ENCODE measurements around the gene PIK3C2A. TPM values are rescaled to one million over a fixed set of nuclear protein-coding genes. Genes with fewer than 3 reads are reported as not detected.

Gene PIK3C2A
- total RNA-seq, 1 experiment from 2014 or later, result 68.3 TPM

DNA sequence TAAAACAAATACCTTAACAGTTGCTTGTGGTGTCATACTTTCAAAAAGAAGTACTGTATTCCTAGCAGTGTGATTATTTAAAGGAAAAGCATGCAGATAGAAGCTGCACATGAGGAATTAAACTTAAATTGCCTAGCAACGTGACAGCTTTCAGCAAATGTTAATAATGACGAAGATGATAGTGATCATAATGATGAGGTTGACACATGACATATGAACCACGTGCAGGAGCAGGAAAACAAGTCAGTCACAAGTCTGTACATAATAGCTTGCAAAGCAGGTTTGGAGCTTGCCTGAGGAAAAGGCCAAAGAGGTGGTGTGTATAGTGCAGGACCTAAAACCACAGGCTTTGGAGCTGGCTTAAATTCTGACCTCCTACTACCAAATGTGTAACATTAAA is 30.6 kb upstream of the PIK3C2A start:
- no peaks in the 10 kb centered on the region for H3K36me3 ChIP-seq (ENCODE audit: control insufficient read depth, insufficient read depth, low read length)
- H3K4me3 ChIP-seq (ENCODE audit: low read depth in 2 of 2, low read length in 2 of 2), result no peak overlapping the region
- H3K27ac ChIP-seq (ENCODE audit: low read length), result no peak overlapping the region
- DNase-seq (ENCODE audit: low read depth, low spot score) (no peak), ATAC-seq (no peak)
- ChIA-PET POLR2A (no interaction called here), CTCF (no interaction called here)
- intact Hi-C loops (cut with micrococcal nuclease; ENCODE audit: unreplicated experiment), result loop anchor here (10.0 kb wide), 1 partner anchor 266 kb away; no protein-coding TSS in a partner anchor
- no peaks in the 10 kb centered on the region for H3K9me3 ChIP-seq (ENCODE audit: control insufficient read depth, insufficient read depth, low read depth, low read length)
- no TSS peak for BruUV-seq (replicated peaks)
- in situ Hi-C loops (cut with HindIII; ENCODE audit: low pct_unique_long_range_greater_than_20kb, low sequenced_read_pairs), result no loop called here
- no peak for TF ChIP-seq TCF7L2 (IDR thresholded peaks at IDR 0.05; ENCODE audit: low read depth, low read length)
- H3K4me1 ChIP-seq (ENCODE audit: control insufficient read depth, insufficient read depth, low read length), result no peaks in the 10 kb centered on the region
- no peaks in the 10 kb centered on the region for H3K27me3 ChIP-seq (ENCODE audit: control insufficient read depth, insufficient read depth, low read length)

DNA sequence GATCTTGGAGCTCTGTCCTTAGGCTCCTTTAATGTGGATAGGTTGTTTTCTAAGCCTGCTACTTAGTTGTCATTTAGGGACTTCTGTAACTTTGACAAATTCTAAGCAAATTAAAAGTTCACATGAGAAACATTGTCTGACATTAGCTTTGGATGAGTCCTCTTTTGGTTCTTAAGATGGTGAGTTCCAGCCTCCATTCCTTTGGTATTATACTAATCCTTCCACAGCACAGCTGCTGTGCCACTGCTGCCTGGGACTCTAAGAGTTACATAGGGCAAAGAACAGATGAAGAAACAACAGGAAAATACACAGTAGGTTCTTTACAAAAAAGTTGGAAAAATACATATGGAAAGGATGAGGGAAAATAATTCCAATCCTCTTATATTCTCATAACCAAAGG is 25.3 kb upstream of the PIK3C2A start:
- ChIA-PET CTCF (no interaction called here), POLR2A (no interaction called here)
- H3K27me3 ChIP-seq (ENCODE audit: control insufficient read depth, insufficient read depth, low read length), result no peaks in the 10 kb centered on the region
- no peak for DNase-seq (ENCODE audit: low read depth, low spot score)
- in situ Hi-C loops (cut with HindIII; ENCODE audit: low pct_unique_long_range_greater_than_20kb, low sequenced_read_pairs) (no loop called here), intact Hi-C loops (cut with micrococcal nuclease; ENCODE audit: unreplicated experiment) (loop anchor here (5.0 to 10.0 kb wide), 3 partner anchors 119 to 272 kb away; partner anchors contain the start of gene NCR3LG1)
- H3K4me3 ChIP-seq (ENCODE audit: low read depth in 2 of 2, low read length in 2 of 2), result no peak overlapping the region
- no peak overlapping the region for H3K27ac ChIP-seq (ENCODE audit: low read length)
- BruUV-seq (replicated peaks), result no TSS peak
- H3K9me3 ChIP-seq (ENCODE audit: control insufficient read depth, insufficient read depth, low read depth, low read length), result no peaks in the 10 kb centered on the region
- no peaks in the 10 kb centered on the region for H3K4me1 ChIP-seq (ENCODE audit: control insufficient read depth, insufficient read depth, low read length)
- no peaks in the 10 kb centered on the region for H3K36me3 ChIP-seq (ENCODE audit: control insufficient read depth, insufficient read depth, low read length)
- no peak for ATAC-seq
- TF ChIP-seq TCF7L2 (IDR thresholded peaks at IDR 0.05; ENCODE audit: low read depth, low read length), result no peak
- TF ChIP-seq SIN3A (IDR thresholded peaks at IDR 0.05; ENCODE audit: borderline replicate concordance, insufficient read depth, low read depth, low read length), result no peak
- no peak for TF ChIP-seq POLR2AphosphoS5 (IDR thresholded peaks at IDR 0.05; ENCODE audit: low read depth, low read length)
- TF ChIP-seq, protein P1, sequence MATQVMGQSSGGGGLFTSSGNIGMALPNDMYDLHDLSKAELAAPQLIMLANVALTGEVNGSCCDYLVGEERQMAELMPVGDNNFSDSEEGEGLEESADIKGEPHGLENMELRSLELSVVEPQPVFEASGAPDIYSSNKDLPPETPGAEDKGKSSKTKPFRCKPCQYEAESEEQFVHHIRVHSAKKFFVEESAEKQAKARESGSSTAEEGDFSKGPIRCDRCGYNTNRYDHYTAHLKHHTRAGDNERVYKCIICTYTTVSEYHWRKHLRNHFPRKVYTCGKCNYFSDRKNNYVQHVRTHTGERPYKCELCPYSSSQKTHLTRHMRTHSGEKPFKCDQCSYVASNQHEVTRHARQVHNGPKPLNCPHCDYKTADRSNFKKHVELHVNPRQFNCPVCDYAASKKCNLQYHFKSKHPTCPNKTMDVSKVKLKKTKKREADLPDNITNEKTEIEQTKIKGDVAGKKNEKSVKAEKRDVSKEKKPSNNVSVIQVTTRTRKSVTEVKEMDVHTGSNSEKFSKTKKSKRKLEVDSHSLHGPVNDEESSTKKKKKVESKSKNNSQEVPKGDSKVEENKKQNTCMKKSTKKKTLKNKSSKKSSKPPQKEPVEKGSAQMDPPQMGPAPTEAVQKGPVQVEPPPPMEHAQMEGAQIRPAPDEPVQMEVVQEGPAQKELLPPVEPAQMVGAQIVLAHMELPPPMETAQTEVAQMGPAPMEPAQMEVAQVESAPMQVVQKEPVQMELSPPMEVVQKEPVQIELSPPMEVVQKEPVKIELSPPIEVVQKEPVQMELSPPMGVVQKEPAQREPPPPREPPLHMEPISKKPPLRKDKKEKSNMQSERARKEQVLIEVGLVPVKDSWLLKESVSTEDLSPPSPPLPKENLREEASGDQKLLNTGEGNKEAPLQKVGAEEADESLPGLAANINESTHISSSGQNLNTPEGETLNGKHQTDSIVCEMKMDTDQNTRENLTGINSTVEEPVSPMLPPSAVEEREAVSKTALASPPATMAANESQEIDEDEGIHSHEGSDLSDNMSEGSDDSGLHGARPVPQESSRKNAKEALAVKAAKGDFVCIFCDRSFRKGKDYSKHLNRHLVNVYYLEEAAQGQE (IDR thresholded peaks at IDR 0.05; ENCODE audit: insufficient read depth in 1 of 2, low read depth in 2 of 2, low read length in 1 of 2), result no peak
- TF ChIP-seq, protein P2, sequence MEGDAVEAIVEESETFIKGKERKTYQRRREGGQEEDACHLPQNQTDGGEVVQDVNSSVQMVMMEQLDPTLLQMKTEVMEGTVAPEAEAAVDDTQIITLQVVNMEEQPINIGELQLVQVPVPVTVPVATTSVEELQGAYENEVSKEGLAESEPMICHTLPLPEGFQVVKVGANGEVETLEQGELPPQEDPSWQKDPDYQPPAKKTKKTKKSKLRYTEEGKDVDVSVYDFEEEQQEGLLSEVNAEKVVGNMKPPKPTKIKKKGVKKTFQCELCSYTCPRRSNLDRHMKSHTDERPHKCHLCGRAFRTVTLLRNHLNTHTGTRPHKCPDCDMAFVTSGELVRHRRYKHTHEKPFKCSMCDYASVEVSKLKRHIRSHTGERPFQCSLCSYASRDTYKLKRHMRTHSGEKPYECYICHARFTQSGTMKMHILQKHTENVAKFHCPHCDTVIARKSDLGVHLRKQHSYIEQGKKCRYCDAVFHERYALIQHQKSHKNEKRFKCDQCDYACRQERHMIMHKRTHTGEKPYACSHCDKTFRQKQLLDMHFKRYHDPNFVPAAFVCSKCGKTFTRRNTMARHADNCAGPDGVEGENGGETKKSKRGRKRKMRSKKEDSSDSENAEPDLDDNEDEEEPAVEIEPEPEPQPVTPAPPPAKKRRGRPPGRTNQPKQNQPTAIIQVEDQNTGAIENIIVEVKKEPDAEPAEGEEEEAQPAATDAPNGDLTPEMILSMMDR (IDR thresholded peaks at IDR 0.05), result no peak

DNA sequence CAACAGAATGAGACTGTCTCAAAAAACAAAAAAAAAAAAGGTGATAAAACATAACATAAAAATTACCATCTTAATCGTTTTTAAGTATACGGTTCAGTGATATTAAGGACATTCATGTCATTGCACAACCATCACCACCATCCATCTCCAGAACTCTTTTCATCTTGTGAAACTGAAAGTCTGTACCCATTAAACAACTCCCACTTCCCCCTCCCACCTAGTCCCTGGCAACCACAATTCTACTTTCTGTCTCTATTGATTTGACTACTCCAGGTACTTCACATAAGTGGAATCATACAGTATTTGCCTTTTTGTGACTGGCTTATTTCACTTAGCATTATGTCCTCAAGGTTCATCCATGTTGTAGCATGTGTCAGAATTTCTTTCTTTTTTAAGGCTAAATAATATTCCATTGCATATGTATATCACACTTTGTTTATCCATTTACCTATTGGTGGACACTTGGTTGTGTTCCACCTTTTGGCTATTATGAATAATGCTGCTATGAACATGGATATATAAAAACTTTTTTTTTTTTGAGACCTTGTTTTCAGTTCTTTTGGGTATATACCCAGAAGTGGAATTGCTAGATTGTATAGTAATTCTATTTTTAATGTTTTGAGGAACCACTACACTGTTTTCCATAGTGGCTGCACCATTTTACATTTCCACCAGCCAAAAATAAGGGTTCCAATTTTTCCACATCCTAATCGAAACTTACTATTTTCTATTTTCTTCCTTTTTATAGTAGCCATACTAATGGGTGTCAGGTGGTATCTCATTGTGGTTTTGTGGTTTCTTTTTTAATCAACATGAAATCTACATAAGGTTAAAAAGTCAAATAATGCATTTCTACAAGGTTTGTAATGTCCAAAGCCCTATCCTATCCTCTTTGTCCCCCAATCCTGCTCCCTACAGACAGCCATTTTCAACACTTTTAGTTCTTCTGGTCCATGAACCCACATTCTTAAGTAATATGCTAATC is 23.4 kb upstream of the PIK3C2A start:
- ATAC-seq, result no peak
- CTCF ChIA-PET, result interaction anchor here (1.0 kb wide), 1 partner anchor 45 kb away, joined by 4 read pairs; the partner anchor contains the start of gene NUCB2
- Histone ChIP-seq H3K9me3 (ENCODE audit: control insufficient read depth, insufficient read depth, low read depth, low read length) (no peaks in the 10 kb centered on the region), H3K4me3 (ENCODE audit: low read depth in 2 of 2, low read length in 2 of 2) (no peak overlapping the region), H3K27me3 (ENCODE audit: control insufficient read depth, insufficient read depth, low read length) (no peaks in the 10 kb centered on the region), H3K4me1 (ENCODE audit: control insufficient read depth, insufficient read depth, low read length) (no peaks in the 10 kb centered on the region), H3K36me3 (ENCODE audit: control insufficient read depth, insufficient read depth, low read length) (no peaks in the 10 kb centered on the region), H3K27ac (ENCODE audit: low read length) (no peak overlapping the region)
- intact Hi-C loops (cut with micrococcal nuclease; ENCODE audit: unreplicated experiment) (loop anchor here (5.0 to 10.0 kb wide), 3 partner anchors 121 to 274 kb away; partner anchors contain the start of gene NCR3LG1), in situ Hi-C loops (cut with HindIII; ENCODE audit: low pct_unique_long_range_greater_than_20kb, low sequenced_read_pairs) (no loop called here)
- TF ChIP-seq, protein P2 (IDR thresholded peaks at IDR 0.05), result no peak
- TF ChIP-seq TCF7L2 (IDR thresholded peaks at IDR 0.05; ENCODE audit: low read depth, low read length), result no peak
- no peak for TF ChIP-seq POLR2AphosphoS5 (IDR thresholded peaks at IDR 0.05; ENCODE audit: low read depth, low read length)
- TF ChIP-seq, protein P1 (IDR thresholded peaks at IDR 0.05; ENCODE audit: insufficient read depth in 1 of 2, low read depth in 2 of 2, low read length in 1 of 2), result no peak
- TF ChIP-seq SIN3A (IDR thresholded peaks at IDR 0.05; ENCODE audit: borderline replicate concordance, insufficient read depth, low read depth, low read length), result no peak
- BruUV-seq (replicated peaks), result no TSS peak
- POLR2A ChIA-PET, result no interaction called here
- no peak for DNase-seq (ENCODE audit: low read depth, low spot score)
